Measurements from ENCODE around the gene SLC7A5.
A peak's percentile ranks its signal among the peaks of the same experiment; 100 is the strongest.

The SLC7A5 gene

GRCh38 chr16:87849419-87850008, 19.8 kb downstream of the SLC7A5 start:
- no peak for ATAC-seq (ENCODE audit: low read depth)
- Histone ChIP-seq H3K27ac (ENCODE audit: poor library complexity, severe bottlenecking) (peak overlapping the region; percentile 98), H3K36me3 (ENCODE audit: low read depth) (peaks cover 94% of the 10 kb centered on the region), H3K4me1 (ENCODE audit: insufficient read depth, poor library complexity, severe bottlenecking) (peaks cover 53% of the 10 kb centered on the region), H3K27me3 (ENCODE audit: insufficient read depth, poor library complexity, severe bottlenecking) (no peaks in the 10 kb centered on the region), H3K9me3 (ENCODE audit: severe bottlenecking) (no peaks in the 10 kb centered on the region), H3K4me3 (ENCODE audit: severe bottlenecking) (no peak overlapping the region)
- no peak for TF ChIP-seq CTCF (IDR thresholded peaks at IDR 0.05; ENCODE audit: poor library complexity, severe bottlenecking)
- DNase-seq (ENCODE audit: low spot score) = no peak

- Histone ChIP-seq H3K27ac (ENCODE audit: poor library complexity, severe bottlenecking) (peak overlapping the region; percentile 98), H3K4me1 (ENCODE audit: insufficient read depth, poor library complexity, severe bottlenecking) (peaks cover 53% of the 10 kb centered on the region), H3K36me3 (ENCODE audit: low read depth) (peaks cover 98% of the 10 kb centered on the region), H3K27me3 (ENCODE audit: insufficient read depth, poor library complexity, severe bottlenecking) (no peaks in the 10 kb centered on the region), H3K9me3 (ENCODE audit: severe bottlenecking) (no peaks in the 10 kb centered on the region), H3K4me3 (ENCODE audit: severe bottlenecking) (no peak overlapping the region)
- ATAC-seq (ENCODE audit: low read depth) (no peak), DNase-seq (ENCODE audit: low spot score) (no peak)
- no peak for TF ChIP-seq CTCF (IDR thresholded peaks at IDR 0.05; ENCODE audit: poor library complexity, severe bottlenecking)
These were observed 20.5 kb downstream of the SLC7A5 start for GRCh38 chr16:87848676-87849345.

- peaks cover 98% of the 10 kb centered on the region for H3K36me3 ChIP-seq (ENCODE audit: low read depth)
- no peaks in the 10 kb centered on the region for H3K9me3 ChIP-seq (ENCODE audit: severe bottlenecking)
- H3K4me1 ChIP-seq (ENCODE audit: insufficient read depth, poor library complexity, severe bottlenecking) = peaks cover 49% of the 10 kb centered on the region
- no peak for TF ChIP-seq CTCF (IDR thresholded peaks at IDR 0.05; ENCODE audit: poor library complexity, severe bottlenecking)
- H3K27me3 ChIP-seq (ENCODE audit: insufficient read depth, poor library complexity, severe bottlenecking) = no peaks in the 10 kb centered on the region
- H3K4me3 ChIP-seq (ENCODE audit: severe bottlenecking) = no peak overlapping the region
- ATAC-seq (ENCODE audit: low read depth) = no peak
- H3K27ac ChIP-seq (ENCODE audit: poor library complexity, severe bottlenecking) = peak overlapping the region; percentile 98
- DNase-seq (ENCODE audit: low spot score) = no peak
These were observed 21.3 kb downstream of the SLC7A5 start for GRCh38 chr16:87847785-87848675.

GRCh38 chr16:87847467-87847784, 21.9 kb downstream of the SLC7A5 start:
- ATAC-seq (ENCODE audit: low read depth) (no peak), DNase-seq (ENCODE audit: low spot score) (no peak)
- Histone ChIP-seq H3K4me3 (ENCODE audit: severe bottlenecking) (no peak overlapping the region), H3K27ac (ENCODE audit: poor library complexity, severe bottlenecking) (peak overlapping the region; percentile 98), H3K9me3 (ENCODE audit: severe bottlenecking) (no peaks in the 10 kb centered on the region), H3K4me1 (ENCODE audit: insufficient read depth, poor library complexity, severe bottlenecking) (peaks cover 49% of the 10 kb centered on the region), H3K27me3 (ENCODE audit: insufficient read depth, poor library complexity, severe bottlenecking) (no peaks in the 10 kb centered on the region), H3K36me3 (ENCODE audit: low read depth) (peaks cover 98% of the 10 kb centered on the region)
- no peak for TF ChIP-seq CTCF (IDR thresholded peaks at IDR 0.05; ENCODE audit: poor library complexity, severe bottlenecking)
